Activated CD4-positive, alpha-beta T cell treated with anti-CD3 and anti-CD28 coated beads, Interleukin-2, amount 50 U/mL, for 48 hours (primary cell): Measurements from ENCODE around the gene CCL16.
A peak's percentile ranks its signal among the peaks of the same experiment; 100 is the strongest.

Experiments
- DNase-seq, 2 experiments: peaks; one replicate each; pipeline ENCODE4 v3.0.0-alpha.2; 2020

CCL16 gene

DNA sequence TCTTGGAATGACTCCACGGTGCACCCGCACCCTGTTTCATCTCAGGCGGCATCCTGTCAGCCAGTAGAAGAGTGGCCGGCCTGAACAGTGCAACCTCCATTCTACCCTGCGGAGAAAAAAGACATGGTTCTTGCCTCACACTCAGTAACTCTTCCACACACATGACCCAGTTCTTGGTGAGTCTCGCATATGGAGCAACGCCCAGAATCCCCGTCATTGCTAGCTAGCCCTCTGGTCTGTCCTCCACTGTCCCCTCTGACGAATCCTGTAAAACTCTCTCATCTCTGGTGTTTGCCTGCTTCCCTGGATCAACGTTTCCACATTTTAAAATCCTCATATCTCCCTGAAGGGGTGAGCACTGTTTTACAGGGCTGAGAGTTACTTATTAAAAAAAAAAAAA lies 46.5 kb downstream of the CCL16 start:
- DNase-seq = no peak

DNA sequence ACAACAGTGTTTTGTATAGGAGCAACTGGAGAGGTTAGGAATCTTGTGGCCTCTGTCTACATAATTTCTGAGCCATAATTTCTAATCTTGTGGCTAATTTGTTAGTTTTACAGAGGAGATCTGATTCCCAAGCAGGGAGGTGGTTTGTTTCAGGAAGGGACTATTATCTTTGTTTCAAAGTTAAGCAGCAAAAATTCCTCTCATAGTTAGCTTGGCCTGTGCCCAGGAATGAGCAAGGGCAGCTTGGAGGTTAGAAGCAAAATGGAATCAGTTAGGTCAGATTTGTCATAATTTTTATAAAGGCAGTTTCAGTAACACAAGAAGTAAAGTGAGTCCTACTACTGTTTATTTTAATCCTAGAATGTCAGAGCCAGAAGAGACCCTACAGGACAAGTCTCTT lies 48.7 kb downstream of the CCL16 start:
- DNase-seq = no peak

DNA sequence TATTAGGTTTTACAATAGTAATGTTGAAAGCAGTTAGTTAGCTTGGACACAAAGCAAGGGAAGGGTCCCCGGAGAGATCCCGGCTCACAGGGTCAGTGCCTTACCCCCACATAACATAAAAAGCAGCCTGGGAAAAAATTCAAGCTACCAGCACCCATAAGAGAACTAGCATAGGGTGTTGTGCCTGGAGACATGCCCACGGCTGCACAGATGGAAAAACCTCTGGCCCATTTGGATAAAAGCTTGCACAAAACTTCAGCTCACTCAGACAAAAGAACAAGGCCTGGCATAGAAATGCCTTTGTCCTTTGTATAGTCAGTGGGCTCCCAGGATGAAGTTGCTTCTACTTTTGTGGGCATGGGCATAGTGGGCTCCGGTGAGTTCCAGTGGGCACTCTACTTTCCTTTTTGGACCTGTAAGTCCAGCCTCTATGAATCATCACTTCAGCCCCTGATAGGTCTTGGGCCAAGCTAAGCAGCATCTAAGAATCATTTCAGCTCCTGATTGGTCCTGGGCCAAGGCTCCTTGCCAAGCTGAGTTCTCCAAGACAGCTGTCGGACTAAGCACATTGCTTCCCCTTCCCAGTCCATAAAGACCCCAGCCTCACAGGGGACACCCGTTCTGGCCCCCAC lies 49.4 kb downstream of the CCL16 start:
- DNase-seq = no peak

DNA sequence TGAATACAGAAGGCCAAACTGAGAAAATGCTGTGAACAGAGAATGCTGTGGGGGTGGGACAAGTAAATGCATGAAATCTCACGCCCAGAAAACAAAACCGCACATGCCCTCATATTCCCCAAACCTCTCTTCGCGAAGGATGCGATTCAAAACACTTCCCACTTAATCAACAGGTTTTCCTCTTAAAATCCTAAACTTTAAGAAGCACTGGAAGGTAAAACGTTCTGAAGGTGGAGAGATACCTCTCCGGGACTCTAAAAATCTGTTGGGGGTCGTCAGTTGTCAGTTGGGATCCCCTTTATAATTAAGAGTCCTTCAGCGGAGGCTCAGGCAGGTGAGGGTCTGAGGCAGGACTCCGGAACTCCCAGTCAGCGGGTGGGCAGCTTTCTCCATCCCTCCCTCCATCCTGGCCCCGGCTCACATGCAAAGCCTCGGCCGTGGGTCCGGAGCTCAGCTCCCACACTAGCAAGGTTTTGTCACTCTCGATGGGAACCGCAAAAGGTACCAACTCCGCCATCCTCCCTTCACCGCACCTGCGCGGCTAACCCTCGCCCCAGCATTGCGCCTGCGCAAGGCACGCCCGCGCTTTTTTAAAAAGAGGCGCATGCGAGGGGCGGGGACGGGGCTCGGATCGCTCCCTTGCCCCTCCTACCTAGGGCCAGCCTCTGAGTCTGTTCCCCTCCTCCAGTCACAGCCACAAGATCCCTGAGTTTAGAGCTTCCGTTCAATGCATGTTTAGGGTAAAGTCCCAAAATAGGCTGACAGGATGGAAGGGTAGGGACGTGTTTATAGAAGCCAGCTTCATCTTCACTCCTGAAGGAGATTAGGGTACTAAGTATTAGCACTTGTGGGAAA lies 50.9 kb downstream of the CCL16 start, which contains the start of gene RDM1:
RDM1 (minus strand) TSS at position 563 of the 855 bp plus-strand sequence; CDS start at position 517, 46 bp downstream.
- DNase-seq = peak; percentile 89 to 92

DNA sequence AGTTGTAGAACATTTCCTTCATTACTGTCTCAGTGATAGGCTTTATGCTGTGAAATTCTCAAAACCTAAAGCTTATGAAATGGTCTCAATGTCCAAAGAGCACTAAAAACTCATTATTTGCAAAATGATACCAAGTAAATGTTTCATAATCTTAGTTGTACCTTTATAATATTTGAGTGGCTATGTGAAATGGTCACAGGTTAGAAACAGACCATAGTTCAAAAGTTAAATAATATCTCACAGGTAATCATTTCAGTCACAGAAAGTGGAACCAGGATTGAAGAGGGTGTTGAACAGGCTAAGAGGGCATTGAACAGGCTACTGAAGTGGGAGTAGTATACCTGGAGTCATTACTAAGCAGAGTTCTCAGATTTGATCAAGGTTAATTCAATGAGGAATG lies 53.6 kb downstream of the CCL16 start:
- DNase-seq = no peak
